Thyroid gland (tissue), 4 donors: ENCODE data around the gene MCAM.
A peak's percentile ranks its signal among the peaks of the same experiment; 100 is the strongest.

Experiments used
- CTCF ChIP-seq, 6 experiments: fragments of 200-600 bp in 3 of 6; fragments of 450-650 bp in 3 of 6; sonication (generic) in 3 of 6; IDR thresholded peaks; one replicate each; pipeline ENCODE4 v1.5.1; 2016 to 2019; ENCODE audit warnings: antibody characterized with exemption in 6 of 6, mild to moderate bottlenecking in 2 of 6, inconsistent platforms in 1 of 6, moderate library complexity in 1 of 6
- POLR2A ChIP-seq, 2 donors: fragments of 450-650 bp; IDR thresholded peaks; one replicate each; pipeline ENCODE4 v1.6.1; 2017; ENCODE audit warnings: antibody characterized with exemption in 2 of 2, mild to moderate bottlenecking in 2 of 2, moderate library complexity in 1 of 2

DNA sequence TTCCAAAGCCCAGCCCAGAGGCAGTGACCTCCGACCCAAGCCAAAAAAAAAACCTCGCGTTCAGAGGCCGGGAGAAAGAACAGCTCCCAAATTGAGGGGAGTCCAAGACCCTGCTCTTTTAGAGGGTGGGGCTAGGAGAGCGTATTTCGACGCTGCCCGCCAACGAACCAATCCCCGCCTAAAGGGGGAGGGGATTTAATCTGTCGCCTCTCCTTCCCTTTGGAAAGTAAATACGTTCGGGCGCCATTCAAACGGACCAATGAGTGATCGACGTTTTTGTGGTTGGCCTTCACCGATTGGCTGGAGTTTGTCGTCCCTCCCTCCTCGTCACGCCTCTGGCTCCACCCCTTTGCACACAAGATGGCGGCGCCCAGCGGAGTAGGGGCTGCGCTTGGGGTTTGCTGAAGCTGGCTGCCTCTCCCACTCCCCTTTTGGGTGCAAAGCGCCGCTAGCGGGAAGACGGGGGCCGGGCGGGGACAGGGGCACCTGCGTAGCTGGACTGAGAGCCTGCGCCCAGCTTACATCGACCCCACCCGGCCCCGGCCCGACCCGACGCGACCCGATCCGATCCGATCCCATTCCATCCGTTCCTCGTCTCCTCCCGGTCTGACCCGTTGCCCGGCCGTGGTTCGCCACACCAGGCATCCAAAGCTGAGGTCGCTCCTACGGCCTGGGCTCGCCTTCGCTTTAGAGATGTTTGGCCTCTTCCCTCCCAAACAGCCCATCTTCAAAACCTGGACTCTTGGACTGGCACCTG lies 17.4 kb upstream of the MCAM start, which contains the start of gene RNF26:
- TF ChIP-seq CTCF (IDR thresholded peaks at IDR 0.05) (no peak), POLR2A (IDR thresholded peaks at IDR 0.05) (peak in 1 of 2 donors; percentile 78)
